ENCODE measurements around the gene CDC20. TPM values are rescaled to one million over a fixed set of nuclear protein-coding genes. Genes with fewer than 3 reads are reported as not detected.
A peak's percentile ranks its signal among the peaks of the same experiment; 100 is the strongest.

CDC20 gene
- 410 and 459 TPM in 2 replicates for total RNA-seq (2014; rRNA removed; shearing (Covaris generic))

DNA sequence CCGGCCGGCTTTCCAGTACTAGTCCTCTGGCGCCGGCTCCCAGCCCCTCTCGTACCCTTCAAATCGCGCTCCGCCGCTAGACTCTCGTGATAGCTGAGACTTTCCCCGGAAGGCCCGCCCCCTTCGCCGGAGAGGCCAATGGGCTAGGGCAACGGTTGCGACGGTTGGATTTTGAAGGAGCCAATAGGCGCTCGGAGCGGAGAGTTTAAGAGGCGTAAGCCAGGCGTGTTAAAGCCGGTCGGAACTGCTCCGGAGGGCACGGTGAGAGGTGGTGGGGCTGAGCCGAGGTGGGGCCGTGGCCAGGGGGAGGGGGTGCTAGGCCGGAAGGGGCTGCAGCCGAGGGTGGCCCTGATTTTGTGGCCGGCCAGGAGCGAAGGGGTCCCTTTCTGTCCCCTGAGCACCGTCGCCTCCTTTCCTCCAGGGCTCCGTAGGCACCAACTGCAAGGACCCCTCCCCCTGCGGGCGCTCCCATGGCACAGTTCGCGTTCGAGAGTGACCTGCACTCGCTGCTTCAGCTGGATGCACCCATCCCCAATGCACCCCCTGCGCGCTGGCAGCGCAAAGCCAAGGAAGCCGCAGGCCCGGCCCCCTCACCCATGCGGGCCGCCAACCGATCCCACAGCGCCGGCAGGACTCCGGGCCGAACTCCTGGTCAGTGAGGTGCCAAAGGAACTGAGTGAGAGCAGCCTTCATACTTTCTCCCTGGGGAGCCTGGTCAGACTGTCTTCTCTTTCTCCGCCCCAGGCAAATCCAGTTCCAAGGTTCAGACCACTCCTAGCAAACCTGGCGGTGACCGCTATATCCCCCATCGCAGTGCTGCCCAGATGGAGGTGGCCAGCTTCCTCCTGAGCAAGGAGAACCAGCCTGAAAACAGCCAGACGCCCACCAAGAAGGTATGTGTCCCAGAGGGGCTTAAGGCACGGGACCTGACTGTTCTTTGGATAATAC is at the start of gene CDC20:
CDC20 (plus strand) TSS at position 236 of the 948 bp plus-strand sequence; CDS start at position 471, 235 bp downstream.
- peak; percentile 98 for DNase-seq (ENCODE audit: low read depth)

GRCh38 chr1:43309405-43310025 is 49.3 kb upstream of the CDC20 start:
- DNase-seq (ENCODE audit: low read depth) = no peak

DNA sequence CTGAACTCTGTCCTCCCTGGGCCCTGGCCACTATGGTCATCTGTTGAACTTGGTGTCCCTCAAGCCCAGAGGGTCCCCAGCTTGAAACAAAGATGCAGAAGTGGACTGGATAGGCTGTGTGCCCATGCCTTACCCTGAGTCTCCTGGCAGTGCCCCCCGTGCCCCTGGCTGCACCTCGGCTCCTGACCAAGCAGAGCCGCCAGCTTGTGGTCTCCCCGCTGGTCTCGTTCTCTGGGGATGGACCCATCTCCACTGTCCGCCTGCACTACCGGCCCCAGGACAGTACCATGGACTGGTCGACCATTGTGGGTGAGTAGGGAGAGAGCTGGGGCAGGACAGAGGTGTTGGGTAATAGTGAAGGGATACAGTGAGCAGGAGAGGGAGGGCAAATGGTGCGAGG is 47.3 kb upstream of the CDC20 start:
- DNase-seq (ENCODE audit: low read depth) = no peak

DNA sequence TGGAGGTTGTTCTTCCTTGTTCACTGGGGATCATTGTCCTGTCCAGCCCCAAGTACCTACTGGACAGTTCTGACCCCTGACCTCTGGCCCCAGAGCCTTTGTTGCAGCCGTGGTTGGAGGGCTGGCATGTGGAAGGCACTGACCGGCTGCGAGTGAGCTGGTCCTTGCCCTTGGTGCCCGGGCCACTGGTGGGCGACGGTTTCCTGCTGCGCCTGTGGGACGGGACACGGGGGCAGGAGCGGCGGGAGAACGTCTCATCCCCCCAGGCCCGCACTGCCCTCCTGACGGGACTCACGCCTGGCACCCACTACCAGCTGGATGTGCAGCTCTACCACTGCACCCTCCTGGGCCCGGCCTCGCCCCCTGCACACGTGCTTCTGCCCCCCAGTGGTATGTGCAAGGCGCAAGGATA is 46.6 kb upstream of the CDC20 start:
- no peak for DNase-seq (ENCODE audit: low read depth)

DNA sequence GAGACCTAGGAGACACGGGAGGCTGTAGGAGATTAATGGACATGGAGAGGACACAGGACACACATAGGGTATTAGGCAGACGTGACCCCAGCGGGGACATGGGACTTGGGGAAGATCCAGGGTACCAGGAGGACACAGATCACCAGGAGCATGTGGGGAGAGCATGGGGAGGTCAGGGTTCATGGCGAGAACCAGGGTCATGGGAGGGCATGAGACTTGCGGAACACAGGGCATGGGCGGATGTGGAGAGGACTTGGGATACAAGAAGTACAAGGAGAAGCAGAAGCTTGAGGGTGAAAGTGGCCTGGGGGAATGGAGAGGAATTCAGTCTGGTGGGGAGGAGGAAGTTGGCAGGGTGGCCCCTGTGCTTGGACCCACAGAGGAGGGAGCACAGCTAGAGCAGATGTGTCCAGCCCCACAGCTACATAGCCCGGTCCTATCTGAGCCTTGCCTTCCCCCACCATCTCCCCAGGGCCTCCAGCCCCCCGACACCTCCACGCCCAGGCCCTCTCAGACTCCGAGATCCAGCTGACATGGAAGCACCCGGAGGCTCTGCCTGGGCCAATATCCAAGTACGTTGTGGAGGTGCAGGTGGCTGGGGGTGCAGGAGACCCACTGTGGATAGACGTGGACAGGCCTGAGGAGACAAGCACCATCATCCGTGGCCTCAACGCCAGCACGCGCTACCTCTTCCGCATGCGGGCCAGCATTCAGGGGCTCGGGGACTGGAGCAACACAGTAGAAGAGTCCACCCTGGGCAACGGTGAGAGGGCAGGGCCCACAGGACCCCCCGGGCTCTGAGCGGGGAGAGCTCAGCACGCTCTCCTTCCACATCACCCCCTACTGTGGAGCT is 45.9 kb upstream of the CDC20 start:
- DNase-seq (ENCODE audit: low read depth) = no peak

GRCh38 chr1:43313771-43314170 is 45.0 kb upstream of the CDC20 start:
- DNase-seq (ENCODE audit: low read depth) = no peak

GRCh38 chr1:43314233-43314632 is 44.5 kb upstream of the CDC20 start:
- DNase-seq (ENCODE audit: low read depth) = no peak

GRCh38 chr1:43315481-43315880 is 43.3 kb upstream of the CDC20 start:
- DNase-seq (ENCODE audit: low read depth) = no peak

DNA sequence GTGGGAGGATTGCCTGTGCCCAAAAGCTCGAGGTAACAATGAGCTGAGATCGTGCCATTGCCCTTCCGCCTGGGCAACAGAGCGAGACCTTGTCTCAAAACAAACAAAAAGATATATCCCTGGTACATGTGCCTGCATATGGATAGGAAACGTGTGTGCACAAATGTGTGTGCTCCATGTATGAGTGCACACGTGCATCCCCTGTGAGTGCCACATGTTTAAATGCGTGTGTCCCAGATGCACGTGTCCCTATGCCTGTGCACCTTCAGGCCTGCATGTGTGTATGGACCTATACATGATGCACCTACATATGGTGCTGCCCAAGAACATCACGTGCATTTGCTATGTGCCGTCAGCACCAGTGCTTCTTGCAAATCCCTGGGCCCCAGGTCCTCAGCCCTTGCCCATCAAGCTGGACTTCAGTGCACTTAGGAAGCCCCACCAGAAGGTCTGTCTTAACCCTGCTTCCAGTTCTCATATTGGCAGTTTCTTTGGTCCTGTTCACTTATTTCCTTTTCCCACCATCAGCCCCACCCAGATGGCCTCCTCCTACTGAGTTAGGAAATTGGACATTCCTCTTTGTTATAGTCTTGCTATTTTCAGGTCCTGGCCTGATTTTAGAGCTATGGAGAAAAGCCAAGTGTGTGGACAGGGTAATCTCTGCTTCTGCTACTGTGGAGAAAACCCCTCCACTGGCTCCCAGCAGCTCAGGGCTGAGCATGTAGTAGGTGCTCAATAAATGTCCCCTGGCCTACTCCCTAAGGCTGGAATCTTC is 42.6 kb upstream of the CDC20 start:
- no peak for DNase-seq (ENCODE audit: low read depth)

GRCh38 chr1:43316738-43317520 is 41.9 kb upstream of the CDC20 start:
- DNase-seq (ENCODE audit: low read depth) = no peak

- no peak for DNase-seq (ENCODE audit: low read depth)
Measured at GRCh38 chr1:43317817-43318471, 40.8 kb upstream of the CDC20 start.

DNA sequence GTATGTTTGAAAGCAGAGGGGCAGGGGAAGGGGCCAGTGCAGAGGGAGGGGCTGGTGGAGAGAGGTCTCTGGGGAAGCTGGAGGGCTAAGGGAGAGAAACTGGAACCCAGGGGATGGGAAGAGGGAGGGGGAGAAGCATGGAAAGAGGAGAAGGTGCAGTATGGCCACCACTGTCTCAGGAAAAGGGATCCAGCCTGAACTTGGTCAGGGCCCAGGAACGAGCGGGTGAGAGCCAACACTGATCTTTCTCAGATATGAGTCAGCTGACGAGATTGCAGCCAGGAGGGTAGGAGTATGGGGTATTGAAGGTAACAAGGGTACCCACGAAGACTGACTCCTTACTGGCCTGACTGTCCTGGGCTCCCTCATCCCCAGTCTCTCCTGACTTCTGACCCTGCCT is 40.0 kb upstream of the CDC20 start:
- no peak for DNase-seq (ENCODE audit: low read depth)

GRCh38 chr1:43319288-43319687 is 39.5 kb upstream of the CDC20 start:
- DNase-seq (ENCODE audit: low read depth) = no peak

DNA sequence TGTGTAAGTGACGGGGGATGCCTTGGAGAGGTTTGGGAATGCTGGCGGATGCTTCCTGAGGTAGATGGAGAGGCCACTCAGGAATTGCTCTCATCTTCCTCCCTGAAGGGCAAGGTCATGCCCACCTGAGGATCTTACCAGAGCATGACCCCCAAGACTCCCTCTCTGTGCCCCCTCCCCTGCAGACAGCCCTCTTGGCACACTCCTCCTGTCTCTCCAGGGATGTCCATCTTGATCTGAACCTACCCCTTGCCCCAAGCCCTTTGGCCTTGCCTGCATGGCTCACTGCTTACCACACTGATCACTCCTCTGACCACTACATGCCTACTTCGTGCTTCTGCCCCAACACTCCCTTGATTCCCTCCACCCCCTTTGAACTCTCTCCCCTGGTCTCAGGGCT is 39.0 kb upstream of the CDC20 start:
- no peak for DNase-seq (ENCODE audit: low read depth)

DNA sequence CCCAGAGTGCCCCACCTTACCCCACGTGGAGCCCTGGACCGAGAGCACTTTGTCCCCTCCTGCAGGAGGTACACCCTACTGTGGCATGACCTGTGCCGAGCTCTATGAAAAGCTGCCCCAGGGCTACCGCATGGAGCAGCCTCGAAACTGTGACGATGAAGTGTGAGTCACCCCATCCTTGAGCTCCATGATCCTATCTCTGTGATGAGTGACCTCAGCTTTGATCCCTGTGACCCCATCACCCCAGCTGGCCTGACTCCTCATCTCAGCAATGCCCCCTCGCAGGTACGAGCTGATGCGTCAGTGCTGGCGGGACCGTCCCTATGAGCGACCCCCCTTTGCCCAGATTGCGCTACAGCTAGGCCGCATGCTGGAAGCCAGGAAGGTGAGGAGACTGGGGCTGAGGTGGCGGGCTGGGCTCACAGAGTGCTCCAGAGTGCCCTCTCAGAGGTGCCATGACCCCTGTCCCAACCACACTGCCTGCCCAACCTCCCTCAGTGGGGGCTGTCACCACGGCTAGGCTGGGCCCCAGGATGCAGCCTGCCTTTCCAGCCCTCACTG is 37.4 kb upstream of the CDC20 start:
- DNase-seq (ENCODE audit: low read depth) = peak; percentile 32

DNA sequence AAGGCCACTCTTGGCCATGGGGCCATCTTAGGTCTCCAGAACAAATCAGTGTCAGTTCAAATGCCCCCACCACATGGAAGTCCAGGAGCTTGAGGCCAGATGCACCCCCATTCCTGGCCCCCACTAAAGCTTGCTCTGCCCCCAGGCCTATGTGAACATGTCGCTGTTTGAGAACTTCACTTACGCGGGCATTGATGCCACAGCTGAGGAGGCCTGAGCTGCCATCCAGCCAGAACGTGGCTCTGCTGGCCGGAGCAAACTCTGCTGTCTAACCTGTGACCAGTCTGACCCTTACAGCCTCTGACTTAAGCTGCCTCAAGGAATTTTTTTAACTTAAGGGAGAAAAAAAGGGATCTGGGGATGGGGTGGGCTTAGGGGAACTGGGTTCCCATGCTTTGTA is 36.3 kb upstream of the CDC20 start:
- DNase-seq (ENCODE audit: low read depth) = no peak

GRCh38 chr1:43324810-43325209 is 34.0 kb upstream of the CDC20 start:
- no peak for DNase-seq (ENCODE audit: low read depth)

GRCh38 chr1:43325381-43325780 is 33.4 kb upstream of the CDC20 start:
- DNase-seq (ENCODE audit: low read depth) = no peak

DNA sequence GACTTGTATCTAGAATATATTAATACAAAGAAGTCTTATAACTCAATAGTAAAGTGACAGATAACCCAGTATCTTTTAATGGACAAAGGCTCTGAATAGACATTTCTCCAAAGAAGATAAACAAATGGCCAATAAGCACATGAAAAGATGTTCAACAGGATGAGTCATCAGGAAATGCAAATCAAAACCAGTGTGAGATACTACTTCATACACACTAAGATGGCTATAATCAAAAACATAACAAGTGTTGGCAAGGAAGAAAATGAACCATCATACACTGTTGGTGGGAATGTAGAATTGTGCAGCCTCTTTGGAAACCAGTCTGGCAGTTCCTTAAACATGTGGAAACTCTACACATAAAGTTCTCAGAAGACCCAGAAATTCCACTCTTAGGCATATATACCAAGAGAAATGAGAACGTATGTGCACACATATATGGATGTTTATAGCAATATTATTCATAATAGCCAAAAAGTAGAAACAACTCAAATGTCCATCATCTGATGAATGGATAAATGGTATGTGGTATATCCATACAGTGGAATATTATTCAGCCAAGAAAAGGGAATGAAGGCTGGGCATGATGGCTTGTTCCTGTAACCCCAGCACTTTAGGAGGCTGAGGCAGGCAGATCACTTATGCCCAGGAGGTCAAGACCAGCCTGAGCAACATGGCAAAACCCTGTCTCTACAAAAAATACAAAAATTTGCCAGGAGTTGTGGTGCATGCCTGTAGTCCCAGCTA is 31.1 kb upstream of the CDC20 start:
- peak; percentile 36 for DNase-seq (ENCODE audit: low read depth)

All from RPMI7951 (cell line).